GM18867 (cell line): ENCODE data around the gene HELQ.

Experiments used
- ATAC-seq: cut with Tn5 transposase; IDR thresholded peaks from one replicate; pipeline ENCODE4 v1.9.1; 2021; ENCODE audit warnings: mild to moderate bottlenecking, moderate library complexity; ENCODE audit not compliant: unreplicated experiment

The HELQ gene

GRCh38 chr4:83378419-83378818, 77.2 kb downstream of the HELQ start:
- no peak for ATAC-seq

- ATAC-seq: no peak
Measured at GRCh38 chr4:83372931-83373330, 82.7 kb downstream of the HELQ start.

- ATAC-seq: no peak
Measured at GRCh38 chr4:83371936-83372335, 83.7 kb downstream of the HELQ start.

GRCh38 chr4:83371235-83371634, 84.4 kb downstream of the HELQ start:
- no peak for ATAC-seq

GRCh38 chr4:83370640-83370906, 85.0 kb downstream of the HELQ start:
- ATAC-seq: no peak

GRCh38 chr4:83369831-83370639, 85.6 kb downstream of the HELQ start:
- no peak for ATAC-seq

- ATAC-seq: no peak
Measured at GRCh38 chr4:83364312-83364711, 91.3 kb downstream of the HELQ start.

- ATAC-seq: peak; percentile 78
Measured at GRCh38 chr4:83362492-83363329, 92.9 kb downstream of the HELQ start.

GRCh38 chr4:83361416-83362103, 94.1 kb downstream of the HELQ start:
- ATAC-seq: no peak

GRCh38 chr4:83360018-83360417, 95.6 kb downstream of the HELQ start:
- ATAC-seq: no peak

- ATAC-seq: no peak
Measured at GRCh38 chr4:83358410-83358809, 97.2 kb downstream of the HELQ start.
